PC-3 (cell line): Measurements from ENCODE around the gene UGGT2.

Experiments used
- CTCF ChIP-seq: fragments of 300-600 bp; sonication (generic); conservative IDR thresholded peaks from 2 replicates; pipeline ENCODE4 v1.5.1; 2017; ENCODE audit warnings: antibody characterized with exemption, low read depth, mild to moderate bottlenecking, low read length
- EZH2 ChIP-seq: fragments of 300-600 bp; sonication (generic); IDR thresholded peaks from one replicate; pipeline ENCODE4 v1.6.1; 2017; ENCODE audit warnings: antibody characterized with exemption, mild to moderate bottlenecking, low read length; ENCODE audit not compliant: unreplicated experiment
- EZH2phosphoT487 ChIP-seq: fragments of 300-600 bp; sonication (generic); IDR thresholded peaks from 2 replicates; pipeline ENCODE4 v1.6.1; 2018; ENCODE audit warnings: mild to moderate bottlenecking, antibody characterized with exemption, low read length, borderline replicate concordance

- no peak for TF ChIP-seq CTCF
- no peak for TF ChIP-seq EZH2phosphoT487
- TF ChIP-seq EZH2 = no peak
Measured at GRCh38 chr13:95805921-95806320, 247.3 kb downstream of the UGGT2 start.
